Testis (tissue), 2 donors: ENCODE results near the gene POU6F2.

Experiments used
- POLR2A ChIP-seq: fragments of 450-650 bp; IDR thresholded peaks from one replicate; pipeline ENCODE4 v1.6.1; 2017; ENCODE audit warnings: antibody characterized with exemption, mild to moderate bottlenecking, moderate library complexity
- TF ChIP-seq, protein P1 (sequence below), 3 experiments: fragments of 450-650 bp in 2 of 3; fragments of 200-600 bp in 1 of 3; sonication (generic) in 1 of 3; IDR thresholded peaks; one replicate each; pipeline ENCODE4 v1.5.1; 2016 to 2019; ENCODE audit warnings: antibody characterized with exemption in 3 of 3, mild to moderate bottlenecking in 2 of 3, moderate library complexity in 1 of 3

DNA sequence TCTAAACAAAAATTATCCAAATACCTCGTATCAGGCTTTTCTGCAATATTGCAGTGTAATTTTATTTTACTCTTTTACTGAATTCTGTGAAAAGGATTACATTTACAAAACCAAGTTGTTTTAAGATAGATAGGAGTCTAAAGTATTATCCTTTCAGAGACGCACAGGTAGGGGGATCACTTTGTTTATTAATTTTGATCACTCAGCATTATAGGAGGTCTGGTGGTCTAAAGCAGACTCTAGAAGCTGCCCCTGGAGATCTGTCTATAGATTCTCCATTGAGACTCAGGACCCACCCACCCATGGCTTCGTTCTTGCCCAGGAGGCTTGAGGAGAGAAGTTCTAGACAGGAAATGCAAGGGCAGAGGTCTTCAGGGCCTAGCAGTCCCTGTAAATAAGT lies 365.1 kb downstream of the POU6F2 start:
- TF ChIP-seq, protein P1, sequence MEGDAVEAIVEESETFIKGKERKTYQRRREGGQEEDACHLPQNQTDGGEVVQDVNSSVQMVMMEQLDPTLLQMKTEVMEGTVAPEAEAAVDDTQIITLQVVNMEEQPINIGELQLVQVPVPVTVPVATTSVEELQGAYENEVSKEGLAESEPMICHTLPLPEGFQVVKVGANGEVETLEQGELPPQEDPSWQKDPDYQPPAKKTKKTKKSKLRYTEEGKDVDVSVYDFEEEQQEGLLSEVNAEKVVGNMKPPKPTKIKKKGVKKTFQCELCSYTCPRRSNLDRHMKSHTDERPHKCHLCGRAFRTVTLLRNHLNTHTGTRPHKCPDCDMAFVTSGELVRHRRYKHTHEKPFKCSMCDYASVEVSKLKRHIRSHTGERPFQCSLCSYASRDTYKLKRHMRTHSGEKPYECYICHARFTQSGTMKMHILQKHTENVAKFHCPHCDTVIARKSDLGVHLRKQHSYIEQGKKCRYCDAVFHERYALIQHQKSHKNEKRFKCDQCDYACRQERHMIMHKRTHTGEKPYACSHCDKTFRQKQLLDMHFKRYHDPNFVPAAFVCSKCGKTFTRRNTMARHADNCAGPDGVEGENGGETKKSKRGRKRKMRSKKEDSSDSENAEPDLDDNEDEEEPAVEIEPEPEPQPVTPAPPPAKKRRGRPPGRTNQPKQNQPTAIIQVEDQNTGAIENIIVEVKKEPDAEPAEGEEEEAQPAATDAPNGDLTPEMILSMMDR (IDR thresholded peaks at IDR 0.05), result no peak
- no peak for TF ChIP-seq POLR2A
